Measurements from ENCODE around the gene TIMP2.
"Not testable (repeated sequence)": the region's sequence is repeated elsewhere in the genome, so short reads cannot be mapped to it uniquely, and the experiment has no call there.

GRCh38 chr17:78890096-78890495 lies 35.1 kb downstream of the TIMP2 start:
- not testable (repeated sequence) for TF ChIP-seq POLR2A, CTCF, EP300 (IDR thresholded peaks at IDR 0.05)

Data from gastroesophageal sphincter (tissue), 3 donors.